EH (cell line): Measurements from ENCODE around the gene SMARCAL1.
"Not testable (repeated sequence)": the region's sequence is repeated elsewhere in the genome, so short reads cannot be mapped to it uniquely, and the experiment has no call there.

Experiments used
- DNase-seq: peaks from one replicate; pipeline ENCODE4 v3.0.0-alpha.2; 2015; ENCODE audit warnings: low read depth

SMARCAL1 gene

GRCh38 chr2:216412022-216412999 is at the start of gene SMARCAL1:
Gene SMARCAL1 (plus strand): TSS chr2:216412484. CDS start chr2:216414705, 2,221 bp downstream.
- DNase-seq: peak; percentile 99

DNA sequence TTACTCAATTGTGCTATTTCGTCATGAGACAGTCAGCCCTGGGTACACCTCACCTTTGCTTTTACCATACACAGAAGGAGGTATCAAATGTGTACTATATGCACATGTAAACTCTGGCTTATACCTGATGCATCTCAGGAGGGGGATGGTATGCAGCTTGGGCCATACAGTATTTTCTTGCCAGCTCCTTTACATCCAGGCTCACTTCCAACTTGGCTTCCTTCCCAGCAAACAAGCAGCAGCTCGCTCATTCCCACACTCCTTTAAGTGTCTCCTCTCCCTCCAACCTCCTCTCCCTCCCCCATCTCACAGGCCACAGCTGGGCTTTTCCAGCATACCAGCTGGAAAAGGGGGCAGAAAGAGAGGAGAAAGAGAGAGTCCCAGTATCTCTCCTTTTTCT is 49.6 kb upstream of the SMARCAL1 start:
- DNase-seq: peak; percentile 90

- DNase-seq: no peak
These were observed 49.1 kb upstream of the SMARCAL1 start for GRCh38 chr2:216363221-216363620.

- DNase-seq: no peak
These were observed 46.8 kb upstream of the SMARCAL1 start for GRCh38 chr2:216365518-216365917.

- DNase-seq: peak; percentile 50
These were observed 45.4 kb upstream of the SMARCAL1 start for GRCh38 chr2:216366777-216367471.

DNA sequence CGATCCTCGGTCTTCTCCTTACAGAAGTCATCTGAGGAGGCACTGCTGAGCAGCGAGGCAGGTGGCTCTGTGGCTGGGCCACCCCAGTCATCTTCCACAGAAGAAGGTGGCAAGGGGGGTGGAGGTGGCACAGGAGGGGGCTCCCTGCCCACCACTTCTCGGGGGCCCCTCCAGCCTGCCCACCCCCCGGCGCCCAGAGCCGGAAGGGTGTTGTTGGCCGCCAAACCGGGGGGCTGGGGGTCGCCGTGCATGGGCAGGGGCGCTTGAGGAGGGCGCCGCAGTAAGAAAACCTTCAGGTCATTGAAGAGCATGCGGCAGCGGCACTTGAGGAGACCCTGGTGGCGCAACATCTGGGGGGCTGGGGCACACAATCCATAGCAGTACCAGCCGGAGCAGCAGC is 42.5 kb upstream of the SMARCAL1 start:
- DNase-seq: no peak

DNA sequence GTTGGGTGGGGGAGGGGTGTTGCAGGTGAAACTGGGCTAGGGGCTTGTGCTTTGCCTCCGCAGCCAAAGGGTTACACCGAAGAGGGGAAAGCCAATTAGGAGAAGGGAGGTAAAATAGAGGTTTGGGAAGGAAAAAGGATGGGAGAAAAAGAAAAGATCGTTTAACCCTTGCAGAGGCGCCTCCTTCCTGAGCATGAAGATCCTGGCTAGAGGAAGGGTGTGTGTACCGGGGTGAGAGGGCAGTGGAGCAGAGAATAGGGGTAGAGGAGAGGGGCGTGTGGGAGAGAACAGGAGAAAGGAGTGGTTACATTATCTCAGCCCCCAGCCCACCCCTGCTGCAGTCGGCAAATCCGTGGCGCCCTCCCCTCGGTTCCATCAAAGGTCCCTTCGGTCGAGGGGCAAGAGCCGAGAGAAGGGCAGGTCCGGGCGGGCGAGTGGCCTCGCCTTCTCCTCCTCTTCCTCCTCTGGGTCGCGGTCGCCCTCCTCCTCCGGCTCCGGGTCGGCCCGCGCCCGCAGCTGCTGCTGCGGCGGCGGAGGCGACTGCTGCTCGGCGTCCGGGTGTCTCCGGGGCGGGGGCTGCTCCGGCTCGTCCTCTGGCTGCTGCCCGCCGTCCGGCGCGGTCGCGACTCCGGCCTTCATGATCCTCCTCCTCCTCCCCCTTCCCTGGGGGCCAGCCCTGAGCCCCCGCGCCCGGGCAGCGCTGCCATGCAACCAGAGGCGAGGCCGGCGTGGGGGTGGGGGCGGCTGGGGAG is 41.1 kb upstream of the SMARCAL1 start:
- peak; percentile 52 for DNase-seq

GRCh38 chr2:216371721-216372702 is 40.3 kb upstream of the SMARCAL1 start, which contains the start of gene MARCHF4:
Gene MARCHF4 (minus strand): TSS chr2:216372483. CDS start chr2:216370260, 2,223 bp downstream.
- DNase-seq: peak; percentile 90

- DNase-seq: peak; percentile 95
These were observed 39.5 kb upstream of the SMARCAL1 start for GRCh38 chr2:216372761-216373291.

DNA sequence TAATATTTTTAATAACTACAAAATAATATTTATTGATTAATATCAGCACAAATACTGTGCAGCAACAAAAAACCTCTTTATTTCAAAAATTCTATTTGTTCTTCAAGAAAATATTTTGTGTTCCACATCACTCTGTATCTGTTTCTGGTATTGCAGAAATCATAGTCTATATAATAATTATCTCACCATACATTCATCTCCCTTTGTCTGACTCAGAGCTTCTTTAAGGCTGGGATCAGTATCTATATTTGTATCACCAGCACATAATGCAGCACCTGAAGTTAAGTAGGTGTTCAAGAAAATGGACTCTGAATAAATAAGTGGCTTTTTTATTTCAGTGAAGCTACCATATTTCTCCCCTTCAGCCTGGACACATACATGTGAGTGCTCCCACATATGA is 38.4 kb upstream of the SMARCAL1 start:
- no peak for DNase-seq

DNA sequence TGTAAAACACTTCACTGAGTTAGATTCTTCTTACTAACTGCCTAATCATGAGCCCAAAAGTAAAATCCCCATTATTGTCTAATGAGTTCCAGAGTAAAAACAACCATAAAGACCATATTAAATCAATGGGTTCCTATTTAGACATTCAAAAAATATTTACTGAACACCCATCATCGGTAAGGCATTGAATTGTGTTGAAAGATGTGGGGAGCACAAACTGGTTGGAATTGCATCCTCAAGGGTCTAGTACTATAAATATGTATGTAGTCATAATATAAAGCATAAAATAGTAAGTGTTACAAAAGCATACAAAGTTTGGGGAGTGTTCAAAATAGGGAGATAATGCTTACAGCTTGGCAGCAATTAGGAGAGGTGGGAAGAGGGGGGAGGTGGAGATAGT is 37.0 kb upstream of the SMARCAL1 start:
- DNase-seq: no peak

DNA sequence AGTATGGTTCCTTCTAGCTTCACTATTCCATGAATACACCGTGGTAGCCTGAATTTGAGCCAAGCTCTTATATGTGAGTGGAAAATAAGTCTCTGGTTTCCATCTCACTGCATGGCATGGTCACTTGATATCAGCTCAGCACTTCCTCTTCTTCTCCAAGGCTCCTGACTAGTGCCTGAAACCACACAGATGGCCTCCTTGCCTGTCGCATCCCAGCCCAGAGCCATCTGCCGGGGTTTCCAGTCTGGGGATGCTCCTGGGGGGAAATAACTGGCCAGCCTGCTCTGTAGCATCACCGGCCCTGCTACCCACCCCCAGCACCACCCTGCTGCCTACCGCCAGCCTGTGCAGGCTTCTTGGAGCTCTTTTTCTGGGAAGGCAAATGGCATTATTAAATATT is 32.3 kb upstream of the SMARCAL1 start:
- no peak for DNase-seq

- DNase-seq: not testable (repeated sequence)
These were observed 27.9 kb upstream of the SMARCAL1 start for GRCh38 chr2:216384409-216384808.

DNA sequence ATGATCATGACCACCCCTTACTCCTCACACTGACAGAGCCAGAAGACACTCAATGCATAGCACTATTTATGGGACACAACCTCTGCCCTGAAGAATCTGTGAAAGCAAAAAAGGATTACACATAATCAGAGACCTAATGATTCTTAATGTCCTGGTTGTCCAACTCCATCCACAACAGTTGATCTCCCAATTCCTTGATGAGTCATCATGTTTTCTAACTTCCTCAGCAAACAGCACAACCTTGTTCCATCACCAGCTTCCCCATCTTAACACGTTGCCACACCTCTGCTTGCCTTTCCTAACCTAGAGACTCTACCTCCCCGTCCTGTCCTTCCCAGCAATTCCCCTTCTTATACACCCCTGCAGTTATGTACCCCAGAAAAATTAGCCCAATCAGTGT is 26.8 kb upstream of the SMARCAL1 start:
- DNase-seq: no peak

GRCh38 chr2:216387262-216387661 is 25.0 kb upstream of the SMARCAL1 start:
- DNase-seq: no peak

- no peak for DNase-seq
These were observed 24.0 kb upstream of the SMARCAL1 start for GRCh38 chr2:216388046-216388884.

DNA sequence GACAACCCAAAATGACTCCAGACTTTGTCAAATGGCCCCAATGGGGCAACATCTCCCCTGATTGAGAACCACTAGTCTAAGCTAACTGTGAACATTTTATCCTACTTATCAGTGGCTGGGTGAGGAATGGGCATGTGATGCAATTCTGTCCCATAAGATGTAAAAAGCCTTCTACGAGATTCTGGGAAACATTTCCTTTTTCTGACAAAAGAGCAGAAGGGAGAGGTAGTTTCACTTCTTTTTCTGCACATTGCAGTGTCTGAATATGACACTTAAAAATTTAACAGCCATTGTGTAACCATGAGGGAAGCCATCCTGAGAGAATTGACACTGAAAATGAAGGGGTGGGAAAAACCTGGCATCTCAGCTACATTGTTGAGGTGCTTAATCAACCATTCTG is 22.7 kb upstream of the SMARCAL1 start:
- DNase-seq: peak; percentile 46

DNA sequence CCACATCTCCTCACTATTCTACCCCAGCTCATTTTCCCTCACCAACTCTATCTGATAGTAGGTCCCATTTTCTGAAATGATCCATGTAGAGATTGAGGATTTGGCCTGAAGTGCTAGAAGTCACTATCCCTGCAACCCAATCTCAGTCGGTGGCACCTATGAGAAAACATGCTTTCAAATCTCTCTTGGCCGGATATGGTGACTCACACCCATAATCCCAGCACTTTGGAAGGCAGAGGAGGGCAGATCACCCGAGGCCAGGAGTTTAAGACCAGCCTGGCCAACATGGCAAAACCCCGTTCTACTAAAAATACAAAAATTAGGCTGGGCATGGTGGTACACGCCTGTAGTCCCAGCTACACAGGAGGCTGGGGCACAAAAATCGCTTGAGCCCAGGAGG is 20.9 kb upstream of the SMARCAL1 start:
- peak; percentile 57 for DNase-seq

DNA sequence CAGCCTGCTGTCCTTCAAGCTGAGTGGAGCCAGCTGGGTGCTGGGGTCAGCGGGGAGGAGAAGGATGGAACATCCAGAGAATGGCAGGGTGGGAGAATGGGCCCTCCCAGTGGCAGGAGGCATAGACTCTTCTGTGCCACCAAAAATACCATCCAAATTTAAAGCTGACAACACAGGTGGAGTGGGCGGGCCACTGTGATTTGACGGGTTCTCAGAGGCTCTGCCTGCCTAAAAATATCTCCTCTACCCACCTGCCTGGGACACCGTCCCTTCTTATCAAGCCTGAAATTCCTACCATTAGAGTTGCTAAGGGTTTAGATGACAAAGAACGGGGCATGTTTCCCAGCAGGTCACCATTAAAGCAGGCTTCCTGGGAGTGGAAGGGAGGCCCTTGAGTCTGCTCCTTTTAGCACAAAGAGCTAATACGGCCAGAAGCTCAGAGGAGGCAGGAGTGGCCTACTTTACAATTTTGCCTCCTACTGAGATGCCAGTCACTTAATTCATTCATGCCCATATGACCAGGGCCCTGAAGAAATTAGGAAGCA is 20.2 kb upstream of the SMARCAL1 start:
- no peak for DNase-seq
